Measurements from ENCODE around the gene ORC3.

- TF ChIP-seq CTCF (IDR thresholded peaks at IDR 0.05) = no peak
- no peak for TF ChIP-seq POLR2AphosphoS5 (IDR thresholded peaks at IDR 0.05)
- no peak for TF ChIP-seq EP300 (IDR thresholded peaks at IDR 0.05)
- no peak for TF ChIP-seq POLR2A (IDR thresholded peaks at IDR 0.05)
These were observed 3.4 kb upstream of the ORC3 start for GRCh38 chr6:87586371-87587077.

All from upper lobe of left lung (tissue), 4 donors.